Urinary bladder (tissue), 4 donors: Measurements from ENCODE around the gene KCNH3. TPM values are rescaled to one million over a fixed set of nuclear protein-coding genes. Genes with fewer than 3 reads are reported as not detected.

ENCODE experiments used
- DNase-seq: peaks from one replicate; pipeline ENCODE4 v3.0.0-alpha.2; 2015; ENCODE audit errors: extremely low spot score
- H3K27ac ChIP-seq: one replicate; pipeline ENCODE4 v1.5.1; 2013; ENCODE audit warnings: low read depth, mild to moderate bottlenecking, moderate library complexity
- H3K36me3 ChIP-seq: one replicate; pipeline ENCODE4 v1.6.1; 2013; ENCODE audit warnings: mild to moderate bottlenecking, moderate library complexity; ENCODE audit not compliant: insufficient read depth
- H3K4me1 ChIP-seq: one replicate; pipeline ENCODE4 v1.6.1; 2013; ENCODE audit warnings: mild to moderate bottlenecking, moderate library complexity; ENCODE audit not compliant: insufficient read depth
- H3K4me3 ChIP-seq: one replicate; pipeline ENCODE4 v1.5.1; 2013; ENCODE audit warnings: low read depth, low read length
- WGBS: extraction: QIAGEN DNeasy Blood & Tissue Kit; methylation state at CpG from one replicate; pipeline ENCODE4 v1.1.7; 2013; 5-methylcytosine and 5-hydroxymethylcytosine counted together
- polyA plus RNA-seq: library from polyadenylated mRNA; stranded (reverse); fragments of 200-250 nt; gene quantifications from one replicate; pipeline ENCODE4 v1.2.3, GENCODE V29; 2013
- total RNA-seq: library from RNA; depleted of rRNA; stranded (reverse); fragments of >200 nt; gene quantifications from one replicate; pipeline ENCODE4 v1.2.3, GENCODE V29; 2014
- donor health status: healthy with polysubstance abuse.
- donor health status: healthy.

KCNH3 gene
- total and polyA plus RNA-seq, 2 donors = 0.28 to 0.58 TPM

GRCh38 chr12:49535921-49536525 lies 2.8 kb upstream of the KCNH3 start:
- no peaks in the 10 kb centered on the region for H3K36me3 ChIP-seq
- no peak overlapping the region for H3K4me3 ChIP-seq
- 86% methylated on average over 6 of the region's 6 CpGs for WGBS
- no peak overlapping the region for H3K27ac ChIP-seq
- H3K4me1 ChIP-seq = no peaks in the 10 kb centered on the region
- no peak for DNase-seq

- no peaks in the 10 kb centered on the region for H3K36me3 ChIP-seq
- H3K4me1 ChIP-seq = no peaks in the 10 kb centered on the region
- no peak for DNase-seq
- no peak overlapping the region for H3K4me3 ChIP-seq
- WGBS = 52% methylated on average over 3 of the region's 3 CpGs
- H3K27ac ChIP-seq = no peak overlapping the region
Measured at GRCh38 chr12:49536526-49537071, 2.2 kb upstream of the KCNH3 start.

- DNase-seq = no peak
Measured at GRCh38 chr12:49537231-49537751, 1.5 kb upstream of the KCNH3 start.

GRCh38 chr12:49537752-49538509 lies 899 bp upstream of the KCNH3 start:
- Histone ChIP-seq H3K4me3 (peak overlapping the region; percentile 53), H3K27ac (no peak overlapping the region), H3K4me1 (no peaks in the 10 kb centered on the region), H3K36me3 (no peaks in the 10 kb centered on the region)
- under 1% methylated on average over 61 of the region's 61 CpGs for WGBS
- DNase-seq = no peak

More at GRCh38 chr12:49537231-49537751, 1.5 kb upstream of the KCNH3 start:
- Histone ChIP-seq H3K36me3 (no peaks in the 10 kb centered on the region), H3K27ac (no peak overlapping the region), H3K4me3 (peak overlapping the region; percentile 53), H3K4me1 (no peaks in the 10 kb centered on the region)
- WGBS = 23% methylated on average over 13 of the region's 13 CpGs

- H3K27ac ChIP-seq = no peak overlapping the region
- H3K36me3 ChIP-seq = no peaks in the 10 kb centered on the region
- DNase-seq = no peak
- no peaks in the 10 kb centered on the region for H3K4me1 ChIP-seq
- 10% methylated on average over 47 of the region's 47 CpGs for WGBS
- H3K4me3 ChIP-seq = peak overlapping the region; percentile 53
Measured at GRCh38 chr12:49539406-49540228, 787 bp downstream of the KCNH3 start.

- no peaks in the 10 kb centered on the region for H3K36me3 ChIP-seq
- DNase-seq = no peak
- WGBS = 79% methylated on average over 21 of the region's 21 CpGs
- H3K4me1 ChIP-seq = no peaks in the 10 kb centered on the region
- no peak overlapping the region for H3K4me3 ChIP-seq
- H3K27ac ChIP-seq = no peak overlapping the region
Measured at GRCh38 chr12:49540229-49541139, 1.7 kb downstream of the KCNH3 start.

GRCh38 chr12:49541140-49541861 lies 2.5 kb downstream of the KCNH3 start:
- 87% methylated on average over 18 of the region's 18 CpGs for WGBS
- DNase-seq = no peak
- Histone ChIP-seq H3K27ac (no peak overlapping the region), H3K36me3 (no peaks in the 10 kb centered on the region), H3K4me1 (no peaks in the 10 kb centered on the region), H3K4me3 (no peak overlapping the region)

GRCh38 chr12:49541911-49542505 lies 3.2 kb downstream of the KCNH3 start:
- no peaks in the 10 kb centered on the region for H3K4me1 ChIP-seq
- H3K36me3 ChIP-seq = no peaks in the 10 kb centered on the region
- no peak for DNase-seq
- no peak overlapping the region for H3K4me3 ChIP-seq
- 83% methylated on average over 7 of the region's 7 CpGs for WGBS
- H3K27ac ChIP-seq = no peak overlapping the region

GRCh38 chr12:49542592-49543160 lies 3.8 kb downstream of the KCNH3 start:
- Histone ChIP-seq H3K36me3 (no peaks in the 10 kb centered on the region), H3K4me1 (no peaks in the 10 kb centered on the region), H3K27ac (no peak overlapping the region), H3K4me3 (no peak overlapping the region)
- no peak for DNase-seq
- WGBS = 93% methylated on average over 15 of the region's 15 CpGs

GRCh38 chr12:49543221-49543913 lies 4.5 kb downstream of the KCNH3 start:
- 71% methylated on average over 20 of the region's 20 CpGs for WGBS
- H3K4me1 ChIP-seq = no peaks in the 10 kb centered on the region
- no peaks in the 10 kb centered on the region for H3K36me3 ChIP-seq
- DNase-seq = no peak
- H3K4me3 ChIP-seq = no peak overlapping the region
- H3K27ac ChIP-seq = no peak overlapping the region
